Measurements from ENCODE around the gene ARMC7.
"Not testable (repeated sequence)": the region's sequence is repeated elsewhere in the genome, so short reads cannot be mapped to it uniquely, and the experiment has no call there.

ARMC7 gene

DNA sequence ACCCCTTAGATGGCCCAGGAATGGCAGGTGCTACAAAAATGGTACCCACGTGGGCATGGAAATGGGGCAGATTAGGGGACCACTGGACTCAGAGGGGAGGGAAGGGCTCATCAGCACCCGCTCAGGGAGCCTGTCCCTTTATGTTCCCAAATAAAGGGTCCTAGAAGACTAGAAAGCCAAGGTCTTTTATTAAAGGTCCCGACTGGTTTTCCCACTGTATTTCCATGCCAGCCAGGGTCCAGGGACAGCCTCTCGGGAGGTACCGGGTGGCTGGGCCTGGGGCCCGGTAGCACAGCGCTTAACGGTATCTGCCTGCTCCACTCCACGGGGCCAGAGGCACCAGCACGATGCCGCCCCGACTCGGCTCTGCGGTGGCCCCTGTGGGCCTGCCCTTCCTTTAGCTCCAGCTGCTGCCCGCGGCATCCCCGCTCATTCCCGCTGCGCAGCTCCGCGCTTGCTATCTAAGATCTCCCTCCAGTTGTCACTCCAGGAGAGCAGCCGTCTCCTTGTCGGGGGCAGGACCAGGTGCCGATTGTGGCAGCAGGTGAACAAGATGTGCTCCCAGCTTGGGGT lies 20.4 kb downstream of the ARMC7 start:
- DNase-seq: no peak

GRCh38 chr17:75130632-75131277 lies 21.0 kb downstream of the ARMC7 start:
- DNase-seq: peak; percentile 55

- peak; percentile 58 for DNase-seq
These were observed 21.7 kb downstream of the ARMC7 start, which contains the start of gene NT5C for GRCh38 chr17:75131278-75132017. Gene NT5C, minus strand, starts transcription at chr17:75131742. Its CDS starts 35 bp downstream, at chr17:75131707.

DNA sequence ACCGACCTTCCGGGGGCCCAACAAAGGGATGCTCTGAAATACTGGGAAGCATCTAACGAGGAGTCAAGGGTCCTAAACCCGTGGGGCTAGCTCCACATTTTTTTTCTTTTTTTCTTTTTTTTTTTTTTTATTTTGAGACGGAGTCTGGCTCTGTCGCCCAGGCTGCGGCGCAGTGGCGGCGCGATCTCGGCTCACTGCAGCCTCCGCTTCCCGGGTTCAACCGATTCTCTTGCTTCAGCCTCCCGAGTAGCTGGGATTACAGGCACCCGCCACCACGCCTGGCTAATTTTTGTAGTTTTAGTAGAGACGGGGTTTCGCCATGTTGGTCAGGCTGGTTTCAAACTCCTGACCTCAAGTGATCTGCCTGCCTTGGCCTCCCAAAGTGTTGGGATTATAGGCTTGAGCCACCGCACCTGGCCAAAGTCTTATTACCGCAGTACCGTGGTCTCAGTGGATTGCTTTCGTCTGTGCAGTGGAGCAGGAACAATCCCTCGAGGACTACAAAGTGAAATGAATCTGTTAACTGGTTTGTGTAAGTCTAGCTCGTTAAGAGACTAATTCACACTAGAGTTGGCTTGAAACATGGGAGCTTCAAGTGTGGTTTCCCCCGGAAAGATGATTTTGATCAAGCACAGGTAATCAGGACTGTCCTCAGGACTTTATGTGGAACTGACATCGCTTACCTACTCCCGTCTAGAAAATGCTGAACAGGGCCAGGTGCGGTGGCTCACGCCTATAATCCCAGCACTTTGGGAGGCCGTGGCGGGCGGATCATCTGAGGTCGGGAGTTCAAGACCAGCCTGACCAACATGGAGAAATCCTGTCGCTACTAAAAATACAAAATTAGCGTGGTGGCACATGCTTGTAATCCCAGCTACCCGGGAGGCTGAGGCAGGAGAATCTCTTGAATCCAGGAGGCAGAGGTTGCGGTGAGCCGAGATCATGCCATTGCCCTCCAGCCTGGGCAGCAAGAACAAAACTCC lies 22.5 kb downstream of the ARMC7 start:
- DNase-seq: not testable (repeated sequence)

DNA sequence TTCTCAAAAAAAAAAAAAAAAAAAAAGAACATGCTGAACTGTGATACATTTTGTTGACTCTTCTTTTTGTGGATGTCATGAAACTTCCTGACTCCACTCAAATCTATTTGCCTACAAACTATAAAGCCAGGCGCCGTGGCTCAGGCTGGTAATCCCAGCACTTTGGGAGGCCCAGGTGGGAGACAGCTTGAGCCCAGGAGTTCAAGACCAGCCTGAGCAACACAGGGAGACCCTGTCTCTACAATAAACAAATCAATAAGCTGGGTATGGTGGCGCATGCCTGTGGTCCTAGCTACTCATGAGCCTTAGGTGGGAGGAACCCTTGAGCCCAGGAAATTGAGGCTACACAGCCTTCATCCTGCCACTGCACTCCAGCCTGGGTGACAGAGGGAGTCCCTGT lies 23.2 kb downstream of the ARMC7 start:
- no peak for DNase-seq

- DNase-seq: not testable (repeated sequence)
These were observed 24.0 kb downstream of the ARMC7 start for GRCh38 chr17:75133607-75134347.

- no peak for DNase-seq
These were observed 25.7 kb downstream of the ARMC7 start for GRCh38 chr17:75135452-75135851.

GRCh38 chr17:75135946-75136345 lies 26.2 kb downstream of the ARMC7 start:
- no peak for DNase-seq

- DNase-seq: not testable (repeated sequence)
These were observed 28.0 kb downstream of the ARMC7 start for GRCh38 chr17:75137762-75138161.

DNA sequence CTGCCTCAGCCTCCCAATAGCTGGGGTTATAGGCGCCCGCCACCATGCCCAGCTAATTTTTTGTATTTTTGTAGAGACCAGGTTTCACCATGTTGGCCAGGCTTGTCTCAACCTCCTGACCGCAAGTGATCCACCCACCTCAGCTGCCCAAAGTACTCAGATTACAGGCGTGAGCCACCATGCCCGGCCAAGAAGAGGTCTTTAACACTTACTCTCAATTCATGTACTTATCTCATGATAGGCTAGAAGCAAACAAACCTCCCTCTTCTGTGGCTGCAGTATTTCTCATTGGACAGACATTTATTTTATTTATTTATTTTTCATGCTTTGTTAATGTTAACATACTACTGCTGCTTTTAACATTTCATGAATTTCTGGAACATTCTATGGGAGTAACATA lies 28.8 kb downstream of the ARMC7 start:
- no peak for DNase-seq

DNA sequence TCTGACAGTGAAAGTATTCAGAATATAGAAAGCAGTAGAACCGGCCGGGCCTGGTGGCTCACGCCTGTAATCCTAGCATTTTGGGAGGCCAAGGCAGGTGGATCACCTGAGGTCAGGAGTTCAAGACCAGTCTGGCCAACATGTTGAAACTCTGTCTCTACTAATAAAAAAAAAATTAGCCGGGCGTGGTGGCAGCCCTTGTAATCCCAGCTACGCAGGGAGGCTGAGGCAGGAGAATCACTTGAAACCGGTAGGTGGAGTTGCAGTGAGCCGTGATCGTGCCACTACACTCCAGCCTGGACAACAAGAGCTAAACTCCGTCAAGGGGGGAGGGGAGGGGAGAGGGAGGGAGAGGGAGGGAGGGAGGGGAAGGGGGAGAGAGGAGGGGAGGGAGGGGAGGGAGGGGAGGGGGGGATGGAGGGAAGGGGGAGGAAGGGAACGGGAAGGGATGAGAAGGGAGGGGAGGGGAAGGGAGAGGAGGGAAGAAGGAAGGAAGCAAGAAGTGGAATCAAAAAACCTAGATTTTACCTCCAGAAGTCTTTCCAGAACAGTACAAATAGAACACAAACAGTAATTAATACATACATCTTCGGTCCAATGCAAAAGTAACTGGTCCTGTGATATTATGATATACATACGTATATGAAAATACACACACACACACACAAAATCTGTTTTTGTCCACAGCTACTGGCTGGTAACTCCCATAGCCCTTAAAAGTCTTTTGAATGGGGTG lies 32.6 kb downstream of the ARMC7 start:
- no peak for DNase-seq

DNA sequence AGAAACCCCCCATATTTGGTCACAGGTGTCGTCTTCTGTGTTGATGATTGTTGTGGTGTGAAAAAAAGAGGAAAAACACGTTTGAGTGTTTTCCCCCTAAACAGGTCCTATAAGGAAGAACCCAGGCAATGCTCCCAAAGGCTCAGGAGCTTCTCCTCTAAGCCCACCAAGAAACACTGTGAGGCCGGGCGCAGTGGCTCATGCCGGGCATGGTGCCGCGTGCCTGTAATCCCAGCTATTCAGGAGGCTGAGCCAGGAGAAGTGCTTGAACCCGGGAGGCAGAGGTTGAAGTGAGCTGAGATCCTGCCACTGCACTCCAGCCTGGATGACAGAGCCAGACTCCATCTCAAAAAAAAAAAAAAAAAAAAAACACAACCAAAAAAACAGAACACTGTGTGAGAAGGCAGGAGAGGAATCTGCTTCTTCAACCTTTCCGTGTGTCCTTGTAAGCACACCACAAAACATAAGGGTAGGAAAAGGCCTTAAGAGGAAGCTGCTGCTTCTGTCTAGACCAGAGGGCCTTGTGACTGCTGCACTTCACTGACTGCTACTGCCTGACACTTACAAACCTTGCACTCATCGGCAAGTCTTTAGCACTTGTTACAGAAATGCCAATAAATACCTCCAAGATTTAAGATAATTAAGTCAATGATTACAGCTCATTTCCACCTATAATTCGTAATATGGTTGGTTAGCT lies 35.2 kb downstream of the ARMC7 start:
- DNase-seq: no peak

DNA sequence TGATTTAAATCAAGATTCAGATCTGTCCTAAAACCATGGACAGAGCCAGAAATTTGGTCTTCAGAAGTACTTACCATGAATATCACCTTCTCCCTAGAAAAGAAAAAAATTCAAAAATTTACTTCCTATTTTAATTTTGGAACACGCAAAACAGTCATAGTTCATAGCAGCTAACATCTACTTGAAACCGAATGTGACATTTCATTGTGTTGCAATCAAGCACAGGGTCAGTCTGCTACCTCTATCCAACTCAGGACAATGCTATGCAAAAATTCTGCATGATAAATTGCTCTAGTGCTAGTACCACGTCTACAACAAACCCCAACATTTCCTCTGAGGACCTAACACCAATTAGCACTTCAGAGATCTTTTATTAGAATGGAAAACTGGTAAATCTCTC lies 36.8 kb downstream of the ARMC7 start:
- DNase-seq: no peak

DNA sequence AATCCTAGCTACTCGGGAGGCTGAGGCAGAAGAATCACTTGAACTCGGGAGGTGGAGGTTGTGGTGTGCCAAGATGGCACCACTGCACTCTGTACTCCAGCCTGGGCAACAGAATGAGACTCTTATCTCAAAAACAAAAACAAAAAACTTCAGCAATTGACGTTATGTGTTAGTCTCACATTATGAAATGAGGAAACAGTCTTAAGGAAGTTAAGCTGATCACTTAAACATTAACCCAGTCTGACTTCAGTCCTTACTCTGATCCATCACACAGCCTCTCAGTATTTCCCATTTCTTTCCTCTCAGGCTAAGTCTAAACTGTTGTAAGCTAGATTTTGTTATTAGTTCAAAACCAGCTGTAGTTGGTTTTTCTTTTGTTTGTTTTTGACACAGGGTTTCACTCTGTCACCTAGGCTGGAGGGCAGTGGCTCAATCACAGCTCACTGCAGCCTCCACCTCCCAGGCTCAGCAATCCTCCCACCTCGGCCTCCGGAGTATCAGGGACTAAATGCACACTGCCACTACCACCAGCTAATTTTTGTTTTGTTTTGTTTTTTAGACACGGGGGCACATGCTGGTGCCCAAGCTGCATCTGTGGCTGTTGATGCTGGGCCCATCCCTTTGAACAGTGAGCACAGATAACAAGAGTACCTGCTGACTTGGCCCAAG lies 38.2 kb downstream of the ARMC7 start:
- no peak for DNase-seq

DNA sequence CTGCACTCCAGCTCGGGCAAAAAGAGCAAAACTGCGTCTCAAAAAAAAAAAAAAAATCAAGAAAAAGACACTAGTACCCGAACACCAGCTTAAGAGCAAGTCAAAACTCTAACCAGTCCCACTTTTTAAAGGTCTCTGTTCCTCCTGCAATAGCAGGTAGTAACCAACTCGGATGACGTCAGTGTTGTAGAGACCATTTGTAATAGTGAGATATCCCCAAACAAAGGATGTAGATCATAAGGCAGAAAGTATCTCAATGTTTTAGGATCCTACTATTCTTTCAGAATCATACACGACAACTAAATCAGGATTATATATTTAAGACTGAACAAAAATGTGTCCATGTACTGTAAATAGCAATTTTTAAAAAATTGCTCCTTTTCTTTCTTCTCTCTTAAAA lies 42.2 kb downstream of the ARMC7 start:
- peak; percentile 39 for DNase-seq

DNA sequence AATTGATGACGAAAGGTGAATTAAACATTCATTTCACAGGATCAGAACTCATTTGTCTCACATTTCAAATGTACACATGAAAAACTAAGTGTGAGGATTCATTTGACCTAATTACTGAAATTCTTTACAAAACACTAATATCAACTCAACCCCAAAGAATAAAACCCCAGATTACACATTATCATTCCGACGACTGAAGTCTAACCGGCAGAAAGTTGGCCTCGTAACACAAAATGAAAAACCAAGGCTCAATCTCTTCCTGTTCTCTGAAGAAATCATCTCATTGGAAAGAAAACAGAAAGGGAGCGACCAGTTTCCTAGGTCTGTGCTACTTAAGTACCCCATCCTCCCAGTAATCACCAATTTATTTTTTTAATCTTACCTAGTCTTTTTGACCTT lies 42.8 kb downstream of the ARMC7 start:
- no peak for DNase-seq

- DNase-seq: peak; percentile 19
These were observed 43.4 kb downstream of the ARMC7 start for GRCh38 chr17:75152922-75153779.

DNA sequence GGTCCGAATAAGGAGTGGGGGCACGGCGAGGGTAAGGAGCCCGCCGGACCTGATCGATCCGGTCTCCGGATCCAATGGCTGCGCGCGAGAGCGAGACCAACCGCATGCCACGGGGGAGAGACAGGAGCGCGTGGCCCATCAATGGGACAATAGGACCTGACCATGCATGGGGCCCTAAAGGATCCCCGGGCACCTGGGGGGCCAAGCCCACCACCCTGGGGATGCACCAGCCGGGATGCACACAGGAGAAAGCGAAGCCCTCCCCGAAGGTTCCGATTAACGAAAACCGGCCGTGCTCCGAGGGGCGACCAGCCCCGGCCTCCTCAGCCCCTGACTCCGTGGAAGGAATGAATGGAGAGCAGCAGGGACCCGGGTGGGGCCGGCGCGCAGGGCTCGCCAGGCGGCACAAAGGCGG lies 44.0 kb downstream of the ARMC7 start:
- DNase-seq: no peak
